OCI-LY3 (cell line): ENCODE results near the gene RXYLT1.
"Not testable (repeated sequence)": the region's sequence is repeated elsewhere in the genome, so short reads cannot be mapped to it uniquely, and the experiment has no call there.

Experiments used
- CTCF ChIP-seq: fragments of 200-600, 300-600 bp; sonication (generic); IDR thresholded peaks from 2 replicates; pipeline ENCODE4 v1.5.1; 2014; ENCODE audit warnings: antibody characterized with exemption, low read length, low read depth
- EZH2phosphoT487 ChIP-seq: fragments of 200-600 bp; shearing (Covaris generic); IDR thresholded peaks from 2 replicates; pipeline ENCODE4 v1.6.1; 2018; ENCODE audit warnings: antibody characterized with exemption, mixed run types, low read depth

DNA sequence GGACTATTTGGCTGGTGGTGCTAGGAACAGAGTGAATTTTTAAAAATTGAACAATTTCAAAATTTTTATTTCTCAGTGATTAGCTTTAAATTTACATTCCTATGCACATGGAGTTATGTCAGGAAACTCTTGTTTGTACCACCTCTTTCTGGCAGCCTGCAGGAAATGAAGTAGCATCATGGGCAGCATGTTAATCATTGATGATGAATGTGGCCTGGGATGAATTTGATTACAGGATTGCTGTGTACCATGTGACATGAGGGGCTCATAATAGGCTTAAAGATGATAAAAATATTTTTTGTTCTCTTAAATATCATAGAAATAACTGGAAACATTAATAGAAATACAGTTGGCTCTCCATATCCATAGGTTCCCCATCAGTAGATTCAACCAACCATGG is 32.6 kb upstream of the RXYLT1 start:
- TF ChIP-seq CTCF, EZH2phosphoT487: not testable (repeated sequence)
